Parathyroid adenoma (tissue), 2 donors: ENCODE results near the gene IQSEC3.
A peak's percentile ranks its signal among the peaks of the same experiment; 100 is the strongest.

Experiments
- H2AFZ ChIP-seq: fragments of 300-600 bp; sonication (generic); one replicate; pipeline ENCODE4 v1.7.0; 2017; ENCODE audit warnings: antibody characterized with exemption, mild to moderate bottlenecking
- H3K27ac ChIP-seq: fragments of 300-600 bp; sonication (generic); one replicate; pipeline ENCODE4 v1.7.0; 2017
- H3K27me3 ChIP-seq: fragments of 300-600 bp; sonication (generic); one replicate; pipeline ENCODE4 v1.7.0; 2017; ENCODE audit warnings: low read length; ENCODE audit not compliant: control insufficient read depth, insufficient read depth
- H3K36me3 ChIP-seq: fragments of 300-600 bp; sonication (generic); one replicate; pipeline ENCODE4 v1.7.0; 2017; ENCODE audit warnings: low read length; ENCODE audit not compliant: control insufficient read depth, insufficient read depth
- H3K4me1 ChIP-seq: fragments of 300-600 bp; sonication (generic); one replicate; pipeline ENCODE4 v1.7.0; 2017; ENCODE audit warnings: control low read depth
- H3K4me2 ChIP-seq: fragments of 300-600 bp; sonication (generic); one replicate; pipeline ENCODE4 v1.7.0; 2017; ENCODE audit warnings: low read length
- H3K4me3 ChIP-seq: fragments of 300-600 bp; sonication (generic); one replicate; pipeline ENCODE4 v1.7.0; 2017; ENCODE audit warnings: low read depth, low read length
- H3K79me2 ChIP-seq: fragments of 300-600 bp; sonication (generic); one replicate; pipeline ENCODE4 v1.7.0; 2017; ENCODE audit warnings: control low read depth
- H3K9ac ChIP-seq: fragments of 300-600 bp; sonication (generic); one replicate; pipeline ENCODE4 v1.7.0; 2017; ENCODE audit warnings: mild to moderate bottlenecking
- H3K9me3 ChIP-seq: fragments of 300-600 bp; sonication (generic); one replicate; pipeline ENCODE4 v1.7.0; 2017; ENCODE audit warnings: low read length; ENCODE audit not compliant: control insufficient read depth
- TF ChIP-seq, protein P1 (sequence below): fragments of 300-600 bp; sonication (generic); IDR thresholded peaks from one replicate; pipeline ENCODE4 v1.7.0; 2017; ENCODE audit warnings: antibody characterized with exemption, mild to moderate bottlenecking
- donor health status: primary hyperparathyroidism.

IQSEC3 gene

DNA sequence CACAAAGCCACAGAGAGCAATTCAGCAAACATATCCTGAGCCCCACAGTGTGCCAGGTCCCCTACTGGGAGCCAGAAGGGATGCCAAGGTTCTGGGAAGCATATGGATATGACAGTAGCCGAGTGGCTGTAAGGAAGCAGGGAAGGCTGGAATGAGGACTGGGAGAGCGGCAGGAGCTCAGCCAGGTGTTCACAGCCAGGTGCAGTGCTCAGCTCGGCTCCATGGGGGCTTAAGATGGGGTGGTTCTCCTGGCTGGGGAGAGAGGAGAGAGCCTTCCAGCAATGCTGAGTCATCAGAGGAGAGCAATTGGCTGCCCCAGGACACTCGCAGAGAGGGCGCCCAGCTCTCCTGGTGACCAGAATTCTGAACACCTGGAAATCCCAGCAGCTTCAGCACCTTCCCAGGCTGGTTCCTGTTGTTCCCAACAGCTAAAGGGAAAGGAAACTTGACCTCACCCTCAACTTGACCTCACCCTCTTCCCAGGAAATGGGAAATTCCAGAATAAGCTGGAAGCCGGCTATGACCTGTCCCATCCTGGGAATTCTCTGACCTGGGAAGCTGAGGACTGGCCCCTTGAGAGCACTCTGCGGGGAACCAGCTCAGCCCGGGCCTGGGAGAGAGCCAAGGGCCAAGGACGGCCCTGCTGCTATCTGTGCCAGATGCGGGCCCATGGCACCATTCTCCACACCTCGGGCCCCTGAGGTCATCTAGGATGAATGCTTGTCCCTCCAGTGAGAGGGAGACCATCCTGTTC is 112.7 kb downstream of the IQSEC3 start:
- Histone ChIP-seq H3K9me3 (no peaks in the 10 kb centered on the region), H3K79me2 (no peaks in the 10 kb centered on the region), H3K27me3 (no peaks in the 10 kb centered on the region), H3K36me3 (no peaks in the 10 kb centered on the region), H3K4me1 (peaks cover 65% of the 10 kb centered on the region), H3K27ac (peak overlapping the region; percentile 99), H3K9ac (no peak overlapping the region), H3K4me3 (no peak overlapping the region), H3K4me2 (no peak overlapping the region), H2AFZ (peak overlapping the region; percentile 51)
- TF ChIP-seq, protein P1, sequence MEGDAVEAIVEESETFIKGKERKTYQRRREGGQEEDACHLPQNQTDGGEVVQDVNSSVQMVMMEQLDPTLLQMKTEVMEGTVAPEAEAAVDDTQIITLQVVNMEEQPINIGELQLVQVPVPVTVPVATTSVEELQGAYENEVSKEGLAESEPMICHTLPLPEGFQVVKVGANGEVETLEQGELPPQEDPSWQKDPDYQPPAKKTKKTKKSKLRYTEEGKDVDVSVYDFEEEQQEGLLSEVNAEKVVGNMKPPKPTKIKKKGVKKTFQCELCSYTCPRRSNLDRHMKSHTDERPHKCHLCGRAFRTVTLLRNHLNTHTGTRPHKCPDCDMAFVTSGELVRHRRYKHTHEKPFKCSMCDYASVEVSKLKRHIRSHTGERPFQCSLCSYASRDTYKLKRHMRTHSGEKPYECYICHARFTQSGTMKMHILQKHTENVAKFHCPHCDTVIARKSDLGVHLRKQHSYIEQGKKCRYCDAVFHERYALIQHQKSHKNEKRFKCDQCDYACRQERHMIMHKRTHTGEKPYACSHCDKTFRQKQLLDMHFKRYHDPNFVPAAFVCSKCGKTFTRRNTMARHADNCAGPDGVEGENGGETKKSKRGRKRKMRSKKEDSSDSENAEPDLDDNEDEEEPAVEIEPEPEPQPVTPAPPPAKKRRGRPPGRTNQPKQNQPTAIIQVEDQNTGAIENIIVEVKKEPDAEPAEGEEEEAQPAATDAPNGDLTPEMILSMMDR: no peak

GRCh38 chr12:179885-180284 is 113.3 kb downstream of the IQSEC3 start:
- no peak overlapping the region for H3K4me3 ChIP-seq
- no peaks in the 10 kb centered on the region for H3K27me3 ChIP-seq
- no peak overlapping the region for H3K9ac ChIP-seq
- H3K9me3 ChIP-seq: no peaks in the 10 kb centered on the region
- peak overlapping the region; percentile 99 for H3K27ac ChIP-seq
- H3K4me1 ChIP-seq: peaks cover 62% of the 10 kb centered on the region
- no peak overlapping the region for H3K4me2 ChIP-seq
- peak overlapping the region; percentile 51 for H2AFZ ChIP-seq
- H3K79me2 ChIP-seq: no peaks in the 10 kb centered on the region
- H3K36me3 ChIP-seq: no peaks in the 10 kb centered on the region
- TF ChIP-seq, protein P1: no peak

DNA sequence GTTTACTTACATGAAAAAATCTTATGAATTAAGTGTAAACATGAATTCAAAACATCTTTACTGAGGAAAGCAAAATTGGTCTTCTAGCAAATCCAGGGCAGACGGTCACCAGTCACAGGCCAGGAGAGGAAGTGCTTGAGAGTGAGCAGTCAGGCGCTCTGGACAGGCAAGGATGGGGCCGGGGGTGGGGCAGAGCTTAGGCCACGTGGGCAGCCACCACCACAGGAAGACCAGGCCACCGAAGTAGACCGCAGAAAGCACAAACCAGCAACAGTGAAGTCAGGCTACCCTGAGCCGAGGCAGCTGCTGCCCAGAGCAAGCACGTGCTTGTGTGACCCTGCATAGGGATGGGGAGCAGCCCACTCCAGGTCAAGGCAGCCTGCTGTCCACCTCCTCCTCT is 113.9 kb downstream of the IQSEC3 start:
- no peak overlapping the region for H3K4me3 ChIP-seq
- H3K9me3 ChIP-seq: no peaks in the 10 kb centered on the region
- no peak overlapping the region for H3K4me2 ChIP-seq
- no peaks in the 10 kb centered on the region for H3K36me3 ChIP-seq
- no peaks in the 10 kb centered on the region for H3K79me2 ChIP-seq
- H3K27me3 ChIP-seq: no peaks in the 10 kb centered on the region
- H3K27ac ChIP-seq: peak overlapping the region; percentile 99
- peak overlapping the region; percentile 74 for H2AFZ ChIP-seq
- H3K9ac ChIP-seq: no peak overlapping the region
- peaks cover 56% of the 10 kb centered on the region for H3K4me1 ChIP-seq
- TF ChIP-seq, protein P1: no peak

GRCh38 chr12:181921-182320 is 115.4 kb downstream of the IQSEC3 start:
- H3K4me1 ChIP-seq: peaks cover 48% of the 10 kb centered on the region
- no peak overlapping the region for H3K9ac ChIP-seq
- TF ChIP-seq, protein P1: no peak

DNA sequence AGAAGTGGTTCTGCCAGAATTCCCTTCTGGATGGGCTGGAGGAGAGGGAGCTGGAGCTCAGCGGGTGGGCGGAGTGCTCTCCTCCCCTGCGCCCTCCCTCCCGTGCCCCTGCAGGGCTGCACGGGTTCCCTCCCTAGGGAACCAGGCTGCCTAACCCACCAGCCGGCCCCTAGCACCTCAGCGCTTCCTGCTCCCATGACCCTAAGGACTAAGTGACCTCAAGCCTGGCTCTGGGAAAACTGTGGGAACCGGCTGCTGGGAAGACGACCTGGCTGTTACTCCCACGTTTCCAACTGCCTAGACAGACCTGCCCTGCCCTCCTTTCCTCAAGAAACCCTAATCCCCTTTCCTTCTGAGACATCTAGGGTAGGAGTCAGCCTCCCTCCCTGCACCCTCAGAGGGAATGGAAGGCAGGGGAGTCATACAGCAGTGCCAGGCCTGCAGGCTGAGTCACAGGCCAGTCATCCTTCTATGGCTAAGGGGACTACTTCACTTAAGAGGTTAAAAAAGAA is 115.9 kb downstream of the IQSEC3 start:
- TF ChIP-seq, protein P1: no peak
- Histone ChIP-seq H3K4me2 (no peak overlapping the region), H3K36me3 (no peaks in the 10 kb centered on the region), H3K9me3 (no peaks in the 10 kb centered on the region), H3K27me3 (no peaks in the 10 kb centered on the region), H3K27ac (no peak overlapping the region), H3K79me2 (no peaks in the 10 kb centered on the region), H2AFZ (no peak overlapping the region), H3K9ac (no peak overlapping the region), H3K4me3 (no peak overlapping the region), H3K4me1 (peaks cover 42% of the 10 kb centered on the region)

More at GRCh38 chr12:181921-182320, 115.4 kb downstream of the IQSEC3 start:
- peak overlapping the region; percentile 9 for H3K4me3 ChIP-seq
- no peak overlapping the region for H3K4me2 ChIP-seq
- H3K36me3 ChIP-seq: no peaks in the 10 kb centered on the region
- H3K9me3 ChIP-seq: no peaks in the 10 kb centered on the region
- no peaks in the 10 kb centered on the region for H3K27me3 ChIP-seq
- H3K79me2 ChIP-seq: no peaks in the 10 kb centered on the region
- no peak overlapping the region for H3K27ac ChIP-seq
- H2AFZ ChIP-seq: no peak overlapping the region
